Stomach (tissue), 4 donors: Measurements from ENCODE around the gene OR6Q1.

Experiments
- POLR2A ChIP-seq, 4 donors: fragments of 450-650 bp; IDR thresholded peaks; one replicate each; pipeline ENCODE4 v1.6.1; 2016; ENCODE audit warnings: antibody characterized with exemption in 4 of 4, control low read depth in 2 of 4, mild to moderate bottlenecking in 1 of 4, moderate library complexity in 1 of 4
- TF ChIP-seq, protein P1 (sequence below), 7 experiments: fragments of 450-650 bp in 4 of 7; fragments of 200-600 bp in 3 of 7; sonication (generic) in 3 of 7; IDR thresholded peaks; one replicate each; pipeline ENCODE4 v1.5.1; 2016 to 2019; ENCODE audit warnings: antibody characterized with exemption in 7 of 7, control low read depth in 2 of 7, mild to moderate bottlenecking in 1 of 7

DNA sequence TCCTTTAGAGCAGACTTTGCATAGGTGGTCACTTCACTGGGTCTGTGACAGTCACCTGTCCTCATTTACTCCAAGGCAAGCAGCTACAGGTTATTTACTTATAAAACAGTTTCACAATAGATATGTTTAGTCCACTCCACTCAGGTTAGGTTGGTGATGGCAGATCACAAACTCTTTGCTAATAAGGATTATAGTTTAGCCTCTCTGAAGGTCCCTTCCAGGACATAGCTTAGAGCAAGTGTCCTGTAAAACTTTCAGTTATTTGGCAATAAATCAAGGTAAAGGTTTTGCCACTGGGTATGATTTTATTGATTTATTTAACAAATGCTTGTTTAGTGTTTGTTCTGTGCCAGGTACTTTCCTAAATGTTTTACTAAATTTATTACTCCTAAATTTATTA is 8.8 kb downstream of the OR6Q1 start:
- no peak for TF ChIP-seq POLR2A (IDR thresholded peaks at IDR 0.05)
- TF ChIP-seq, protein P1, sequence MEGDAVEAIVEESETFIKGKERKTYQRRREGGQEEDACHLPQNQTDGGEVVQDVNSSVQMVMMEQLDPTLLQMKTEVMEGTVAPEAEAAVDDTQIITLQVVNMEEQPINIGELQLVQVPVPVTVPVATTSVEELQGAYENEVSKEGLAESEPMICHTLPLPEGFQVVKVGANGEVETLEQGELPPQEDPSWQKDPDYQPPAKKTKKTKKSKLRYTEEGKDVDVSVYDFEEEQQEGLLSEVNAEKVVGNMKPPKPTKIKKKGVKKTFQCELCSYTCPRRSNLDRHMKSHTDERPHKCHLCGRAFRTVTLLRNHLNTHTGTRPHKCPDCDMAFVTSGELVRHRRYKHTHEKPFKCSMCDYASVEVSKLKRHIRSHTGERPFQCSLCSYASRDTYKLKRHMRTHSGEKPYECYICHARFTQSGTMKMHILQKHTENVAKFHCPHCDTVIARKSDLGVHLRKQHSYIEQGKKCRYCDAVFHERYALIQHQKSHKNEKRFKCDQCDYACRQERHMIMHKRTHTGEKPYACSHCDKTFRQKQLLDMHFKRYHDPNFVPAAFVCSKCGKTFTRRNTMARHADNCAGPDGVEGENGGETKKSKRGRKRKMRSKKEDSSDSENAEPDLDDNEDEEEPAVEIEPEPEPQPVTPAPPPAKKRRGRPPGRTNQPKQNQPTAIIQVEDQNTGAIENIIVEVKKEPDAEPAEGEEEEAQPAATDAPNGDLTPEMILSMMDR (IDR thresholded peaks at IDR 0.05), result no peak
